DMS53 treated with DMSO at 0.1 percent for 48 hours (cell line): ENCODE results near the gene EFNB3.

Experiments
- DNase-seq: peaks from one replicate; lab custom pipeline; 2025; ENCODE audit not compliant: unreplicated experiment; lab: John Stamatoyannopoulos, UW

EFNB3 gene

GRCh38 chr17:7704601-7705268 lies at the start of gene EFNB3:
EFNB3 (plus strand) TSS chr17:7705202; CDS start chr17:7705599, 397 bp downstream.
- DNase-seq, result peak; percentile 22

- DNase-seq, result no peak
These were observed 49.5 kb upstream of the EFNB3 start for GRCh38 chr17:7655541-7655840.

DNA sequence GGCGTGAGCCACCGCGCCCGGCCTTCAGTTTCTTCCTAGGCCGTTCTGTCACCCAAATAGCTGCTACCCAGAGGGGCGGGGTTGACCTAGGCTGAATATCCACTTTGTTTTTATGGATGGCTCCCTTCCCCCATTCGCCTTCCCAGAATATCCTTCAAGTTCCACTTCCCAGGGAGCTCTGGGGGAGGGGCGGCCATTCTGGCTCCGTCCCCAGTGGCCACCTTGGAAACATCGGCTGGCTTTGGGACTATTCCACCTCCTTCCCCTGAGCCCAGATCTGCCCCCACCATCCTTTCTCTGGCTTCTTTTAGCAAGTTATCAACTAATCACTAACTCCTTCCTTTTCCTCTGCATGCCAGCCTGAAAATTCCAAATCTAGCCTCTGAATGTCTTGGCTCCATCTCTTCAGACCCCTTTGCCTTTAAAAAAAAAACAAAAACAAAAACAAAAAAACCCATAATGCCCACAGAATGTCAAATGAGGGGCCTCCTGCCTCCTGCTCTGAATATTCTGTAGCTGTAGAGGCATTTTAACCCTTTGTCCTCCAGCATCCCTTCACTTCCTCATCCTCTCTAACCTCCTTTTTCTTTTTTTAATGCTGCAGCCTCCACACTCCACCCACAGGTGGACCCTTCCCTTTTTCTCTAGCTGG lies 47.9 kb upstream of the EFNB3 start:
- DNase-seq, result no peak

GRCh38 chr17:7667656-7668406 lies 37.2 kb upstream of the EFNB3 start:
- DNase-seq, result no peak

- DNase-seq, result no peak
These were observed 36.5 kb upstream of the EFNB3 start for GRCh38 chr17:7668482-7668881.

GRCh38 chr17:7673239-7673638 lies 31.8 kb upstream of the EFNB3 start:
- no peak for DNase-seq

DNA sequence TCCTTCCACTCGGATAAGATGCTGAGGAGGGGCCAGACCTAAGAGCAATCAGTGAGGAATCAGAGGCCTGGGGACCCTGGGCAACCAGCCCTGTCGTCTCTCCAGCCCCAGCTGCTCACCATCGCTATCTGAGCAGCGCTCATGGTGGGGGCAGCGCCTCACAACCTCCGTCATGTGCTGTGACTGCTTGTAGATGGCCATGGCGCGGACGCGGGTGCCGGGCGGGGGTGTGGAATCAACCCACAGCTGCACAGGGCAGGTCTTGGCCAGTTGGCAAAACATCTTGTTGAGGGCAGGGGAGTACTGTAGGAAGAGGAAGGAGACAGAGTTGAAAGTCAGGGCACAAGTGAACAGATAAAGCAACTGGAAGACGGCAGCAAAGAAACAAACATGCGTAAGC lies 30.1 kb upstream of the EFNB3 start:
- no peak for DNase-seq

DNA sequence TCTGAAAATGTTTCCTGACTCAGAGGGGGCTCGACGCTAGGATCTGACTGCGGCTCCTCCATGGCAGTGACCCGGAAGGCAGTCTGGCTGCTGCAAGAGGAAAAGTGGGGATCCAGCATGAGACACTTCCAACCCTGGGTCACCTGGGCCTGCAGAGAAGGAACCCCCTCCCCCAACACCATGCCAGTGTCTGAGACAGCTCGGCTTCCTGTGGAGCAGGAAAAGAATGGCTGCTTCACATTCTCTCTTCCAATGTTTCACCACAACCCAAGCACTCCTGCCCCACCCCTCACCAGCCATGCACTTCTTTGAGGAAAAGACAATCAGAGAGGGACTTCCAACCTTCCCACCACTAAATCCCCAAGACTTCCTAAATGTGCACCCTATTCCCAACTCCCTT lies 28.5 kb upstream of the EFNB3 start:
- no peak for DNase-seq

- DNase-seq, result no peak
These were observed 27.5 kb upstream of the EFNB3 start for GRCh38 chr17:7677388-7678067.

DNA sequence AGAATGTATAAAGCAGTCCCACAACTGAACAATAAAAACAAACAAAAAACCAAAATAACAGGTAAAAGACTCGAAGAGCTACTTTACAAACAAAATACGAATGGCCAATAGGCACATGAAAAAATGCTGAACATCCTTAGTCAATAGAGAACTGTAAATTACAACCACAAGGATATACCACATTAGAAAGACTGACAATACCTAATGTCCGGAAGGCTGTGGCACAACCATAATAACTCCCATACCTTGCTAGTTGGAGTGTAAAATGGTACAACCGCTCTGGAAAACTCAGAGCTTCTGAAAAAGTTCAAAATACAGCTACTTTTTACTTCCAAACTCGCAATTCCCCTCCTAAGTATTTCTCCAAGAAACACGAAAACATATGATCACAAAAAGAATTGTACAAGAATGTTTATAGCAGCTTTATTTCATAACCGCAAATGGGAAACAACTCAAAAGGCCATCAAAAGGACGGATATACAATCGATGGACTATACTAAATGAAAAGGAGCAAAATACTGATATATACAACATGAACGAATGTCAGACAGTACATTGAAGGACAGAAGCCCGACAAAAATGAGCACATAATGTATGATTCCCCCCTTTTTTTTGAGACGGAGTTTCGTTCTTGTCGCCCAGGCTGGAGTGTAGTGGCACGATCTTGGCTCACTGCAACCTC lies 20.0 kb upstream of the EFNB3 start:
- no peak for DNase-seq

DNA sequence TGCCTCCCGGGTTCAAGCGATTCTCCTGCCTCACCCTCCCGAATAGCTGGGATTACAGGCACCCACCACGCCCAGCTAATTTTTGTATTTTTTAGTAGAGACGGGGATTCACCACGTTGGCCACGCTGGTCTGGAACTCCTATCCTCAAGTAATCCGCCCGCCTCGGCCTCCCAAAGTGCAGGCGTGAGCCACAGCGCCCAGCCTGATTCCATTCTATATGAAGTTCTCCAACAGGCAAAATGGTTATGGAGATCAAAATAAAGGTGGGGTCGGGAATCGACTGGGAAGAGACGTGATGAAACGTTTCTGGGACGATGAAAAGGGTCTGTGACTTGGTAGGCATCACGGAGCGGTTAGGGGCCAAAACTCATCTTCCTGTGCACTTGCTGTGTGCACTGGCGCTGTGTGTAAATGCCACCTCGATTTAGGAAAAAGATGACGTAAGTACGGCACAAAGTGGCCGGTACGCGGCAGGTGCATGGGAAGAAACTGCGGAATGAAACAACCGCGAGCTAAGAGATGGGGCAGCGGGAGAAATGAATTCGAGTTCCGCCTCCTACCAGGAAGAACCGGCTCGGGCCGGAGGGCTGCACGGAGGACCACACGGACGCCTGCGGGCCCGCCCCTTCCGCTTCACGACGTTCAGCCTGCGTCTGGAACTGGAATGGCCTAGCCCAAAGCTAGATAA lies 19.3 kb upstream of the EFNB3 start:
- peak; percentile 98 for DNase-seq

DNA sequence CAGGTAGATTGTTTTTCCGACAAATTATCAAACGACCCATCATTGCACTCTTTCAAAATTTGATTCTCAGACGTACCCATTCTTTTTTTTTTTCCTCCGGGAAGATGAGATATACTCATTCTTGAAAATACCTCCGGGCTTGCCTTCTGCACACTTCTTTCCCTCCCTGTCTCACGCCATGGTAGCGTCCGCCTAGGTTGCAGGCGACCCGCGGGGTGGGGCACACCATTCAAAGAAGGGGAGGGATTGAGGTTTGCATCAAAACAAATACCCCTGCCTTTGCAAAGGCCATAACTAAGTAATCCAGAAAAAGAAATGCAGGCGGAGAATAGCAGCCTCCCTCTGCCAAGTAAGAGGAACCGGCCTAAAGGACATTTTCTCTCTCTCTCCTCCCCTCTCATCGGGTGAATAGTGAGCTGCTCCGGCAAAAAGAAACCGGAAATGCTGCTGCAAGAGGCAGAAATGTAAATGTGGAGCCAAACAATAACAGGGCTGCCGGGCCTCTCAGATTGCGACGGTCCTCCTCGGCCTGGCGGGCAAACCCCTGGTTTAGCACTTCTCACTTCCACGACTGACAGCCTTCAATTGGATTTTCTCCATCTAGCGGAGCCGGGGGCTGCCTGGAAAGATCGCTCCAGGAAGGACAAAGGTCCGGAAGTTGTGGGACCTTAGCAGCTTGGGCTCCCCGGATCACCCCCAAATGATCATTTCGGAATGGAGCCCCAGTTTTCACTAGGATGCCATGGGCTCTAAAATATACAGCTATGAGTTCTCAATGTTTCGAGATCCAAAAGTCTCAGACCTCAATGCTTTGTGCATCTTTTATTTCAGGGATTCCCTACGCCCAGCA lies 18.6 kb upstream of the EFNB3 start:
- DNase-seq, result peak; percentile 92

- DNase-seq, result peak; percentile 97
These were observed 17.7 kb upstream of the EFNB3 start, which contains the start of gene TP53 for GRCh38 chr17:7687072-7687907. TP53 (minus strand) TSS chr17:7687490; CDS start chr17:7676594, 10,896 bp downstream.

DNA sequence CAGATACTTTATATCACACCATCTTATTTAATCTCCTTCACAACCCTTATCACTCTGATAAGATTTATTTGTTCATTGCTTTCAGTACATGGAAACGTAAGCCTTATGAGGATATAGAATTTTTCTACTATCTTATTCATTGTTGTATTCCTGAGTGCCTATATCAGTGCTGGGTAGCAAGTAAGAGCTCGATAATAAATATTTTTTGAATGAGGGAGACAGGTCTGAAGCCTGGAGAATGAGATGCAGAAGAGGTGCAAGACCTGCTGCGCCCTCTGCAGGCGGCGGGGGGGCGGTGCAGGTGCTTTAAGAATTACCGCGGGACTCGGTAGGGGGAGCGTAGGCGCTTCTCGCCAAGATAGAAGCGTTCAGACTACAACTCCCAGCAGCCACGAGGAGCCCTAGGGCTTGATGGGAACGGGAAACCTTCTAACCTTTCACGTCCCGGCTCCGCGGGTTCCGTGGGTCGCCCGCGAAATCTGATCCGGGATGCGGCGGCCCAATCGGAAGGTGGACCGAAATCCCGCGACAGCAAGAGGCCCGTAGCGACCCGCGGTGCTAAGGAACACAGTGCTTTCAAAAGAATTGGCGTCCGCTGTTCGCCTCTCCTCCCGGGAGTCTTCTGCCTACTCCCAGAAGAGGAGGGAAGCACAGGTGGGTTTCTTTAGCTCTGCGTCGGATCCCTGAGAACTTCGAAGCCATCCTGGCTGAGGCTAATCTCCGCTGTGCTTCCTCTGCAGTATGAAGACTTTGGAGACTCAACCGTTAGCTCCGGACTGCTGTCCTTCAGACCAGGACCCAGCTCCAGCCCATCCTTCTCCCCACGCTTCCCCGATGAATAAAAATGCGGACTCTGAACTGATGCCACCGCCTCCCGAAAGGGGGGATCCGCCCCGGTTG lies 16.8 kb upstream of the EFNB3 start, which contains the start of gene WRAP53:
Gene WRAP53, plus strand, starts transcription at position 570 of the 900 bp plus-strand sequence. Its CDS starts 172 bp downstream, at position 742.
- peak; percentile 99 for DNase-seq

GRCh38 chr17:7688808-7689316 lies 16.1 kb upstream of the EFNB3 start:
- DNase-seq, result no peak

DNA sequence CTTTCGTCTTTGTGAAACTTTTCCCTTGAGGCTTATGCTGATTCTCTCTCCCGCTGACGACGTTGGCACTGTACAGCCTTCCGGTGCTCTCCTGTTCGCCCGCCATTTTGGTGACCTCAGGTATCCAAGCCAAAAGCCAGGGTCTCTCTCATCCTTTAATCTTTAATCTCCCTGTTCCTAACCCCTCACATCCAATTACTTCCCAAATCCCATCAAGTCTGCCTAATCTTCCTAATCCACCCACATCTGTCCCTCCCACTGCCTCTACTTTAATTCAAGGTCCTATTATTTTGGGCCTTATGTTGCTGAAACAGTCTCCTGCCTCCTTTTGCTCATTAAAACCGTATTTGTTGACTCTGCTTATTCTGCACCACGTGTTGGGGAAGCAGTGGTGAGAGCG lies 9.4 kb upstream of the EFNB3 start:
- DNase-seq, result no peak

GRCh38 chr17:7697828-7698588 lies 7.0 kb upstream of the EFNB3 start:
- no peak for DNase-seq
